CD4-positive, alpha-beta T cell (primary cell): ENCODE results near the gene TMEM200A. TPM values are rescaled to one million over a fixed set of nuclear protein-coding genes. Genes with fewer than 3 reads are reported as not detected.

Source experiments
- ATAC-seq: fragments of 200-7000 bp; cut with Tn5 transposase; one replicate; pipeline ENCODE4 v1.10.0; 2022; ENCODE audit warnings: mild to moderate bottlenecking; ENCODE audit not compliant: poor library complexity
- CTCF ChIA-PET: fragments of 350-600 bp; sonication (Branson Sonifier 250); formaldehyde crosslinking; loops from one replicate; lab custom pipeline; 2021; ENCODE audit warnings: antibody characterized with exemption, inconsistent platforms; lab: Charles Lee
- POLR2A ChIA-PET: fragments of 350-600 bp; sonication (Branson Sonifier 250); formaldehyde crosslinking; loops from one replicate; lab custom pipeline; 2021; ENCODE audit warnings: antibody characterized with exemption, inconsistent platforms; lab: Charles Lee
- DNase-seq, 14 experiments: peaks; one replicate each; pipeline ENCODE4 v3.0.0-alpha.2; 2013 to 2020; ENCODE audit warnings: mixed read lengths in 2 of 14
- H3K27ac ChIP-seq, 2 donors: one replicate each; pipeline versions ENCODE4 v1.5.1 to v1.7.0; 2013; ENCODE audit warnings: low read length in 2 of 2, low read depth in 1 of 2, mild to moderate bottlenecking in 1 of 2
- H3K27me3 ChIP-seq, 2 experiments: 1 replicate in 1 of 2; 2 replicates in 1 of 2; pipeline versions ENCODE4 v1.6.1 to v1.7.0; 2013; ENCODE audit warnings: low read length in 2 of 2, control low read depth in 1 of 2, mild to moderate bottlenecking in 1 of 2, moderate library complexity in 1 of 2; ENCODE audit not compliant: insufficient read depth in 2 of 2, control insufficient read depth in 1 of 2
- H3K36me3 ChIP-seq: one replicate; pipeline ENCODE4 v1.6.1; 2013; ENCODE audit warnings: low read length, control low read depth; ENCODE audit not compliant: insufficient read depth
- H3K4me1 ChIP-seq: one replicate; pipeline ENCODE4 v1.6.1; 2013; ENCODE audit warnings: low read length, control low read depth; ENCODE audit not compliant: insufficient read depth
- H3K4me3 ChIP-seq: one replicate; pipeline ENCODE4 v1.5.1; 2013; ENCODE audit warnings: mild to moderate bottlenecking, low read length, moderate library complexity
- H3K9me3 ChIP-seq, 2 experiments: 1 replicate in 1 of 2; 2 replicates in 1 of 2; pipeline versions ENCODE4 v1.6.1 to v1.7.0; 2013; ENCODE audit warnings: low read length in 2 of 2, mild to moderate bottlenecking in 2 of 2, control low read depth in 1 of 2, moderate library complexity in 1 of 2; ENCODE audit not compliant: control insufficient read depth in 1 of 2, insufficient read depth in 1 of 2
- H3K27ac Mint-ChIP-seq: one replicate; pipeline ENCODE4 v1.8.0; 2020; ENCODE audit warnings: mixed read lengths
- H3K27me3 Mint-ChIP-seq: one replicate; pipeline ENCODE4 v1.8.0; 2021; ENCODE audit warnings: mixed read lengths
- H3K36me3 Mint-ChIP-seq: one replicate; pipeline ENCODE4 v1.8.0; 2021; ENCODE audit warnings: low read depth, mixed read lengths
- H3K4me1 Mint-ChIP-seq: one replicate; pipeline ENCODE4 v1.8.0; 2021; ENCODE audit warnings: low read depth, mixed read lengths
- H3K4me3 Mint-ChIP-seq: one replicate; pipeline ENCODE4 v1.8.0; 2020; ENCODE audit warnings: mild to moderate bottlenecking, mixed read lengths
- H3K9me3 Mint-ChIP-seq: one replicate; pipeline ENCODE4 v1.8.0; 2020; ENCODE audit warnings: mixed read lengths
- CTCF ChIP-seq: fragments of 200-600 bp; IDR thresholded peaks from one replicate; pipeline ENCODE4 v1.8.0; 2022; ENCODE audit warnings: antibody characterized with exemption, mild to moderate bottlenecking
- intact Hi-C, 2 experiments: fragments of 100-400 bp; cut with DNase I in 1 of 2; cut with micrococcal nuclease in 1 of 2; formaldehyde crosslinking; loops; one replicate each; pipeline versions ENCODE4 v1.15.1 to v1.9.0; 2023 to 2025; cut with DNase I, micrococcal nuclease
- total RNA-seq, 174 experiments: library from RNA in 2 of 174; stranded (reverse) in 2 of 174; gene quantifications; one replicate each; pipeline ENCODE4 v1.2.3 and lab custom pipeline; 2021 to 2026

Gene TMEM200A
- total RNA-seq, 2 experiments from 2014 or later = 0.30 to 0.34 TPM

DNA sequence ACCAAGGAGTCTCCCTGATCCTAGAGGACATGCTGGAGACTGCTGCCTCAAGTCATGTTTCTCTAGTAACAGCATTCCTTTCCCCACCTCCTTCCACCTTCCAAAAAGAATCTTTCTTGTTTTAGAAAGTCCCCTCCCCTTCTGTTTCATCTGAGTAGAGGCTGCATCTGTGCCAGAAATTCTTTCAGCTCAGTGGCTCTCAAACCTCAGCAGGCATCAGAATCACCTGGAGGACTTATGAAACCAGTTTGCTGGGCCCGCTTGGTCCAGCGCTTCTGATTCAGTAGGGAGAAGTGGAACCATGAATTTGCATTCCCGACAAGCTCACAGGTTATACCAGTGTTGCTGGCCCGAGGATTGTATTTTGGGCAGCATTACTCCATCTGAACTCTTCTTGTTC, 55.1 kb downstream of the TMEM200A start:
- Histone ChIP-seq H3K4me3 (no peak overlapping the region), H3K4me1 (no peaks in the 10 kb centered on the region), H3K27me3 (no peaks in the 10 kb centered on the region), H3K9me3 (no peaks in the 10 kb centered on the region), H3K36me3 (no peaks in the 10 kb centered on the region), H3K27ac (no peak overlapping the region)
- H3K9me3 Mint-ChIP-seq = no peaks in the 10 kb centered on the region
- H3K4me3 Mint-ChIP-seq = no peak overlapping the region
- H3K36me3 Mint-ChIP-seq = no peaks in the 10 kb centered on the region
- H3K4me1 Mint-ChIP-seq = no peaks in the 10 kb centered on the region
- H3K27me3 Mint-ChIP-seq = no peaks in the 10 kb centered on the region
- ChIA-PET CTCF (no interaction called here), POLR2A (no interaction called here)
- intact Hi-C loops = no loop called here
- no peak for TF ChIP-seq CTCF
- ATAC-seq (no peak), DNase-seq (no peak)
- no peak overlapping the region for H3K27ac Mint-ChIP-seq

- H3K4me3 Mint-ChIP-seq = no peak overlapping the region
- ATAC-seq (no peak), DNase-seq (no peak)
- no peaks in the 10 kb centered on the region for H3K9me3 Mint-ChIP-seq
- no peaks in the 10 kb centered on the region for H3K4me1 Mint-ChIP-seq
- no peak for TF ChIP-seq CTCF
- H3K27me3 Mint-ChIP-seq = no peaks in the 10 kb centered on the region
- ChIA-PET POLR2A (no interaction called here), CTCF (no interaction called here)
- Histone ChIP-seq H3K27ac (no peak overlapping the region), H3K36me3 (no peaks in the 10 kb centered on the region), H3K4me3 (no peak overlapping the region), H3K9me3 (no peaks in the 10 kb centered on the region), H3K4me1 (no peaks in the 10 kb centered on the region), H3K27me3 (no peaks in the 10 kb centered on the region)
- intact Hi-C loops = no loop called here
- H3K36me3 Mint-ChIP-seq = no peaks in the 10 kb centered on the region
- no peak overlapping the region for H3K27ac Mint-ChIP-seq
These were observed 55.8 kb downstream of the TMEM200A start for GRCh38 chr6:130421585-130421984.

- ChIA-PET CTCF (no interaction called here), POLR2A (no interaction called here)
- no peak for TF ChIP-seq CTCF
- Histone ChIP-seq H3K27ac (no peak overlapping the region), H3K4me1 (no peaks in the 10 kb centered on the region), H3K36me3 (no peaks in the 10 kb centered on the region), H3K4me3 (no peak overlapping the region), H3K9me3 (no peaks in the 10 kb centered on the region), H3K27me3 (no peaks in the 10 kb centered on the region)
- Mint-ChIP-seq H3K4me1 (no peaks in the 10 kb centered on the region), H3K4me3 (no peak overlapping the region), H3K36me3 (no peaks in the 10 kb centered on the region), H3K27me3 (no peaks in the 10 kb centered on the region), H3K9me3 (no peaks in the 10 kb centered on the region), H3K27ac (no peak overlapping the region)
- DNase-seq = no peak
- no peak for ATAC-seq
- intact Hi-C loops = no loop called here
These were observed 57.2 kb downstream of the TMEM200A start for GRCh38 chr6:130423044-130423443.
